ENCODE results near the gene TEX38. TPM values are rescaled to one million over a fixed set of nuclear protein-coding genes. Genes with fewer than 3 reads are reported as not detected.
A peak's percentile ranks its signal among the peaks of the same experiment; 100 is the strongest.
"Not testable (repeated sequence)": the region's sequence is repeated elsewhere in the genome, so short reads cannot be mapped to it uniquely, and the experiment has no call there.

The TEX38 gene
- total RNA-seq, 2 experiments from 2014 or later, result not detected

DNA sequence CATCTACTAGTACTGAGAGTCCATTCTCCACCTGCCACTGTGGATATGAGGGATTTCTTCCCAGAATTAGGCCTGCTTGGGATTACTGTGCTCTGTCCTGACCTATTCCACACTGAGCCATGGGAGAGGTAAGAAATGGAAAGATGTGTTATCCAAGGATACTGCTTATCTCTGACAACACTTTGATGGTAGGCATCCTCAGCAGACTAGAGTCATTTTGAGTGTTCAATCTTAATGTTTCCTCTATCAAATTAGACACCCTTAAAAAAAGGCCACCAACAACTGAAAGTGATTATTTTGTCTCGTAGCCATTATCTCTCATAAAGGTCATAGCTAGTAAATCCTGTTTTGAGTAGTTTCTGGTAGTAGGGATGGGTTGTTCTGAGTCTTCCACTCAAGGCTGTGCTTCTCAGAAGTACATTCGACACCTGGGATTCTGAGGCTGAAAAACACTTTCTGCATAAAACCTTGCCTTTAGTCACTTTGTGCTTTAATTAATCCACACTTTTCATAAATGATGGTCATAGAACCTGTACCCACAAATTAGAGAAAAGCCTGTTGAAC lies 12.3 kb upstream of the TEX38 start:
- intact Hi-C loops (cut with micrococcal nuclease), result no loop called here
- CTCF ChIA-PET, result no interaction called here

DNA sequence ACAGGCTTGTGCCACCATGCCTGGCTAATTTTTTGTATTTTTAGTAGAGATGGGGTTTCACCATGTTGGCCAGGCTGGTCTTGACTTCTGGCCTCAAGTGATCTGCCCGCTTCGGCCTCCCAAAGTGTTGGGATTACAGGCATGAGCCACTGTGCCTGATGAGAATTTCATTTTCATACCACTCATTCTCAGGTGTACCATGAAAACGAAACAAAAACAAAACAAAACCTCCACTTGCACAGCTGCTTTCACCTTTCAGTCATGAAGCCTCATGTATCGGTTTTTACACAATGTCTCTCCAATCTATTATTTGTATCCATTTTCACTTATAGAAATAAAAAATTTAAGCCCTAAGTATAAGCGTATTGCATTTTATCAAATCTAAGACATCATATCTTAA lies 11.5 kb upstream of the TEX38 start:
- DNase-seq; intact Hi-C loops (cut with micrococcal nuclease); H3K9me3 Mint-ChIP-seq; H3K27ac Mint-ChIP-seq; H3K27me3 Mint-ChIP-seq (ENCODE audit: low read depth); H3K4me3 Mint-ChIP-seq: not testable (repeated sequence)
- Mint-ChIP-seq H3K4me1 (ENCODE audit: low read depth) (peaks cover 17% of the 10 kb centered on the region), H3K36me3 (ENCODE audit: low read depth) (peaks cover 33% of the 10 kb centered on the region)
- CTCF ChIA-PET, result interaction anchor here (0.7 kb wide), 2 partner anchors 57 to 71 kb away, joined by 3 to 4 read pairs; no protein-coding TSS in a partner anchor

More for the DNA sequence above, 12.3 kb upstream of the TEX38 start:
- H3K27ac Mint-ChIP-seq, result no peak overlapping the region
- H3K9me3 Mint-ChIP-seq, result peaks cover 1% of the 10 kb centered on the region
- no peak for DNase-seq
- no peak overlapping the region for H3K4me3 Mint-ChIP-seq
- H3K4me1 Mint-ChIP-seq (ENCODE audit: low read depth), result peaks cover 17% of the 10 kb centered on the region
- H3K27me3 Mint-ChIP-seq (ENCODE audit: low read depth), result no peaks in the 10 kb centered on the region
- peaks cover 32% of the 10 kb centered on the region for H3K36me3 Mint-ChIP-seq (ENCODE audit: low read depth)

DNA sequence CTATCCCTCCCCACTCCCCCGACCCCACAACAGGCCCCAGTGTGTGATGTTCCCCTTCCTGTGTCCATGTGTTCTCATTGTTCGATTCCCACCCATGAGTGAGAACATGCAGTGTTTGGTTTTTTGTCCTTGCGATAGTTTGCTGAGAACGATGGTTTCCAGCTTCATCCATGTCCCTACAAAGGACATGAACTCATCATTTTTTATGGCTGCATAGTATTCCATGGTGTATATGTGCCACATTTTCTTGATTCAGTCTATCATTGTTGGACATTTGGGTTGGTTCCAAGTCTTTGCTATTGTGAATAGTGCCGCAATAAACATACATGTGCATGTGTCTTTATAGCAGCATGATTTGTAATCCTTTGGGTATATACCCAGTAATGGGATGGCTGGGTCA lies 8.7 kb upstream of the TEX38 start:
- H3K4me3 Mint-ChIP-seq; H3K27me3 Mint-ChIP-seq (ENCODE audit: low read depth); intact Hi-C loops (cut with micrococcal nuclease); H3K9me3 Mint-ChIP-seq; DNase-seq; H3K27ac Mint-ChIP-seq; CTCF ChIA-PET: not testable (repeated sequence)
- H3K36me3 Mint-ChIP-seq (ENCODE audit: low read depth), result peaks cover 20% of the 10 kb centered on the region
- H3K4me1 Mint-ChIP-seq (ENCODE audit: low read depth), result peaks cover 27% of the 10 kb centered on the region

DNA sequence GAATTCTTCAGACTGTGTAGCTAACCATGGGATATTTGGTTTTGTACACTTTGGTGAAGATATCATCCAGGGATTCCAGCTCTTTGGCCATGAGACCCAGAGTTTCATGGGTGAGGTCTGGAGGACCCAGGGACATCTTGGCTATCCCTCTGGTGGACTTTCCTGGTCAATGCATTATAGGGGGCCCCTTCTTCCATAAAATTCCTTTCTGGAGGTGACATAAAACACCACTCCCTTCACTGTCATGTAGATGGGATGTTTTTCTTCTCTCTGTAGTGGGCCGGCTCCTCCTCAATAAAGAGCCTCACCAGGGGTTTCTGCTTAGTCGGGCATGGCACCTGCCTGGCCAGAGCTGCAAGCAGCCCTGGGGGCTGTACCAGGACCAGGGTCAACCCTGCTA lies 5.7 kb upstream of the TEX38 start:
- no peaks in the 10 kb centered on the region for H3K9me3 Mint-ChIP-seq
- H3K4me1 Mint-ChIP-seq (ENCODE audit: low read depth), result peaks cover 15% of the 10 kb centered on the region
- CTCF ChIA-PET, result interaction anchor here (1.1 kb wide), 1 partner anchor 12 kb away, joined by 3 read pairs; no protein-coding TSS in a partner anchor
- DNase-seq, result no peak
- H3K36me3 Mint-ChIP-seq (ENCODE audit: low read depth), result peaks cover 16% of the 10 kb centered on the region
- H3K27ac Mint-ChIP-seq, result no peak overlapping the region
- no peak overlapping the region for H3K4me3 Mint-ChIP-seq
- intact Hi-C loops (cut with micrococcal nuclease), result no loop called here
- no peaks in the 10 kb centered on the region for H3K27me3 Mint-ChIP-seq (ENCODE audit: low read depth)

DNA sequence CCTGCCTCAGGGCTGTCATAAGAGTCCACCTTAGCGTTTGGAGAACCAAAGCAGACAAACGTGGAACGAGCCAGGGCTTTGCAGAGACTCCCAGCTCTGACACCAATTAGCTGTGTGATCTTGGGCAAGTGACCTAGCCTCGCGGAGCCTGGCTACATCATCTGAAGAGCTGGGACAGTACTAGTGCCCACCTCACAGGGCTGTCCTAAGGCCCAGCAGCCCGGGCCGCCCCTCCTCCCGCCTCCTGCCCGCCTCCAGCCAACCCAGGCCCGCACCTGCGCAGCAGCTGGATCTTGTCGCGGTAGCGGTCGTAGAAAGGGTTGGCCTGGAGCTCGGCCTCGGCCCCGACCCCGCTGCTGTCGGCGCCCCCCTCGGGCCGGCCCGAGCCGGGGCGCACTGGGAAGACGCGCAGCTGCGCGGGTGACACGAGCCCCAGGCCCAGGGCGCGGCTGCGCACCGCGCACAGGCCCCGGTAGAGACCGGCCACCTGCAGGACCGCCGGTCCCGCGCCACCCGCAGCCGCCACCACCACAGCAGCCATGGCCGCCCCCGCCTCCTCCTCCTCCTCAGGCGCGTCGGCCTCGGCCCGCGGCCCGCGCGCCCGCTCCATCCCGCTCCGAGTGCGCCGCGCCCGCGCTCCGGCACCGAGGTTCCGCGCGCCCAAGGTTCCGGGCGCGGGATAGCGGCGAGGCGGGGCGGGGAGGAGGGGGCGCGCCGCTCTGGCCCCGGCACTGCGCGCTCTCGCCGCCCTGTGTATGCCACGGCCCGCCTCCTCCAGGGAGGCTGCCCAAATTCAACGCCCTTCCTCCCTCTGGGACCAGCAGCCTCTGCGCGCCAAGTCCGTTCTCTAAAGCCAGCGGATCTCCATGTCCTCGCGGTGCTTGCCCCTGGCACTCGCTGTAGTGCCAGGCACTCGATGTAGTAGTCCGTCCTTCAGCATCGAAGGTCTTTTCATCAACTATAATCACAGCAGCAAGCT lies 3.6 kb upstream of the TEX38 start, which contains the start of gene ATPAF1:
ATPAF1 (minus strand) TSS at position 583 of the 979 bp plus-strand sequence; CDS start at position 541, 42 bp downstream.
- Mint-ChIP-seq H3K4me1 (ENCODE audit: low read depth) (peaks cover 15% of the 10 kb centered on the region), H3K27me3 (ENCODE audit: low read depth) (no peaks in the 10 kb centered on the region), H3K9me3 (no peaks in the 10 kb centered on the region), H3K4me3 (no peak within 1 kb of the TSS), H3K27ac (peak within 1 kb of the TSS; percentile 9), H3K36me3 (ENCODE audit: low read depth) (peaks cover 15% of the 10 kb centered on the region)
- CTCF ChIA-PET, result interaction anchor here (0.6 to 1.4 kb wide), 6 partner anchors 14 to 221 kb away, joined by 3 to 5 read pairs (median 3); no protein-coding TSS in a partner anchor
- peak; percentile 83 for DNase-seq
- intact Hi-C loops (cut with micrococcal nuclease), result loop anchor here (1.0 to 2.0 kb wide), 4 partner anchors 51 to 135 kb away; partner anchors contain the start of genes EFCAB14, MKNK1 and MOB3C

DNA sequence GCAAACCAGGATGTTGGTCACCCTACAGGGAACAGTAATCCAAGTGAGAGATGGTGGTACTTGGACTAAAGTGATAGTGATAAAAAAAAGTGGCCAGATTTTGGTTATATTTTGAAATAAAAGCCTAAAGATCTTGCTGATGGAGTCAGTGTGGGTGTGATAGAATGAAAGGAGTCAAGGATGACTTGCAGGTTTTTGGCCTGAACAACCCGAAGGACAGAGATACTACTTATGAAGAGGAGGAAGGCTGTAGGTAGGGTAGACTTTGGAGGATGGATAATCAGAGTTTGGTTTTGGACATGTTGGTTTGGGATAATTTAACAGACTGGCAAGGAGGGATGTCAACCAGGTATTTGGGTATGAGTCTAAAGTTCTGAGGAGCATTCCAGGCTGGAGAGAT lies 1.5 kb upstream of the TEX38 start:
- Mint-ChIP-seq H3K27me3 (ENCODE audit: low read depth) (no peaks in the 10 kb centered on the region), H3K9me3 (no peaks in the 10 kb centered on the region), H3K27ac (no peak overlapping the region), H3K36me3 (ENCODE audit: low read depth) (peaks cover 6% of the 10 kb centered on the region), H3K4me1 (ENCODE audit: low read depth) (peaks cover 25% of the 10 kb centered on the region), H3K4me3 (no peak overlapping the region)
- intact Hi-C loops (cut with micrococcal nuclease), result no loop called here
- DNase-seq, result no peak
- CTCF ChIA-PET, result no interaction called here

DNA sequence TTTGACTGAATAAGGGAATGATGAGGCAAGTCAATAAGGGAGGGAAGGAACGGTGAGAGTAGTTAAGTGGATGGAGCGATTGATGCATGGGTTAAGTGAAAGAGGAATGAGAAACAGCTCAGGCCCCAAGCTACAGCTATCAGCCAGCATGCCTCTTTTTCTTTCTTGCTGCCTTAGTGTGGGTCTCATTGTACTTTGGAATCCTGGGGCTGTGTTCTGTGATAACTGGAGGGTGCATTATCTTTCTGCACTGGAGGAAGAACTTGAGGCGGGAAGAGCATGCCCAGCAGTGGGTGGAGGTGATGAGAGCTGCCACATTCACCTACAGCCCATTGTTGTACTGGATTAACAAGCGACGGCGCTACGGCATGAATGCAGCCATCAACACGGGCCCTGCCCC lies 1.0 kb downstream of the TEX38 start:
- Mint-ChIP-seq H3K27ac (peak overlapping the region; percentile 16), H3K36me3 (ENCODE audit: low read depth) (peaks cover 11% of the 10 kb centered on the region), H3K9me3 (no peaks in the 10 kb centered on the region), H3K4me1 (ENCODE audit: low read depth) (peaks cover 35% of the 10 kb centered on the region), H3K27me3 (ENCODE audit: low read depth) (no peaks in the 10 kb centered on the region), H3K4me3 (no peak overlapping the region)
- no peak for DNase-seq
- intact Hi-C loops (cut with micrococcal nuclease), result no loop called here
- CTCF ChIA-PET, result no interaction called here

DNA sequence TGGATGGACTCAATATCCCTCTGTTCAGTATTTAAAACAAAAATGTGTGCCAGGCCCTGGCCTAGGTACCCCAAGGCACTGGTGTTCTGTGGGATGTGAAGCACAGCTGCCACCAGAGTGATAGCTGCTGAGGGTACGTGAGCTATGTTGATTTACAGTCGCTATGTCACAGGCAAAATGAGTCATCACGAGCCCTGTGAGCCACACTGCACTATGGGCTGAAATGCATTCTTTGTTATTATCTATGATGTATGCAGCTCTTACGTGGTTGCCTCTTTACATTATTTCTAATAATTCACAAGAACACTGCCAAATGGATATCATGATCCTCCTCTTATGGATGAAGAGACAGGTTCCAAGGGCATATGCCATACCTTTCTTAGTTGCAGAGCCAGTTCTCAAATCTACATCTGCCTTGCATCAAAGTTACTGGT lies 2.1 kb downstream of the TEX38 start:
- no peaks in the 10 kb centered on the region for H3K27me3 Mint-ChIP-seq (ENCODE audit: low read depth)
- peak overlapping the region; percentile 26 for H3K27ac Mint-ChIP-seq
- H3K4me1 Mint-ChIP-seq (ENCODE audit: low read depth), result peaks cover 35% of the 10 kb centered on the region
- H3K4me3 Mint-ChIP-seq, result no peak overlapping the region
- intact Hi-C loops (cut with micrococcal nuclease), result no loop called here
- CTCF ChIA-PET, result no interaction called here
- peak; percentile 55 for DNase-seq
- peaks cover 14% of the 10 kb centered on the region for H3K36me3 Mint-ChIP-seq (ENCODE audit: low read depth)
- H3K9me3 Mint-ChIP-seq, result no peaks in the 10 kb centered on the region

DNA sequence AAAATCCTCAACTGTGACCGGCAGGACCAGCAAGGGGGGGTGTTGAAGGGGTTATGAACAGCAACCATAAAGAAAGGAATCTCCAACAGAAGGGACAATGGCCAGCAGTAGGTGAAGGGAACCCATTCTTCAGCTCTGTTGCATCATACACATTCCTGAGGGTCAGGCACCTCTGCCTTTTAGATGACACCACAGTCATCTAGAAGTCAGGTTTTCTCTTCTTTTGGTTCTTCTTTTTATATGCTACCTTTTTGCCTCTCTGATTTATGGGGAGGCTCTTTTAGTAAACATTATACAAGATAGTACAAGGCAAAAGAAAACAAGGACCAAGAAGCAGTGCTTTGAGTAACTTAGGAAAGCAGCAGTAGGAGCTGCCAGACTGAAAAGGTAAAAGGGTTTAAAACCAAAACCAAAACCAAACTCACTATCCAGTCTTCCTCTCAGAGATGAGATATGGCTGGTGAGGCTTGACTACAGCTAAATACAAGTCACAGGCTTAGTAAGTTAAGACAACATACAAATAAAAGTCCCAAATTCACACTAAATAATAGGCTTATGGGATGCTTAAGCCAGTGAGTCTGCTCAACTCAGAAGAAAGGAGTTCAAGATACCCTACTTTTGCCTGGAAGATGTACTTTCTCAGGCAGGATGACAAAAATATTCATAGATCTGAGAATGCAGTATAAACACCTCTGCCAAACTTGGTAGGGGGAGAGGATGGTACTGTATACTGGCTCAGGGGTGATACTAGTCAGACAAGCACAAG lies 4.1 kb downstream of the TEX38 start:
- DNase-seq, result no peak

DNA sequence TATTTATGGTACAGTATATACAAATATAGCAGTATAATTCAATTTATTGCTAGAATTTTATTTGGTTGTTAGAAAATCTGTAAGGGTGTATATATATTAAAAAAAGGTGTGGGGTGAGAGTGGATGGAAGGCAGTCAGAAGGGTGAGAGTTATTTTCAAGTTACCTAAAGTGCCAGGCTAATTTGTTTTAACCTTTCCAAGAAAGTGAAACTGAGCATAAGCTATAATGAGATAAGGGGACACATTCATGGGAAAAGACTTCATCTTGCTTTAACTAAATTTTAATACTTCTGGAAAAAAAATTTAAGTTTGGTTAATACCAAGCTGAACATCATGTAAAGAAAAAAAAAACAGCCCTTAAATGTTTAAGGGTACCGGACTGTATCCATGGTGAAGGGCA lies 4.9 kb downstream of the TEX38 start:
- no peak for DNase-seq
- Mint-ChIP-seq H3K4me3 (no peak overlapping the region), H3K36me3 (ENCODE audit: low read depth) (peaks cover 26% of the 10 kb centered on the region), H3K27ac (peak overlapping the region; percentile 95), H3K4me1 (ENCODE audit: low read depth) (peaks cover 35% of the 10 kb centered on the region), H3K9me3 (no peaks in the 10 kb centered on the region), H3K27me3 (ENCODE audit: low read depth) (no peaks in the 10 kb centered on the region)
- CTCF ChIA-PET, result interaction anchor here (0.9 to 1.4 kb wide), 3 partner anchors 28 to 230 kb away, joined by 3 to 4 read pairs (median 3); no protein-coding TSS in a partner anchor
- intact Hi-C loops (cut with micrococcal nuclease), result loop anchor here (2.0 kb wide), 1 partner anchor 42 kb away; the partner anchor contains the start of gene EFCAB14

More for the DNA sequence above, 4.1 kb downstream of the TEX38 start:
- H3K4me3 Mint-ChIP-seq, result peak overlapping the region; percentile 27
- CTCF ChIA-PET, result interaction anchor here (0.6 to 1.3 kb wide), 3 partner anchors 27 to 141 kb away, joined by 3 to 4 read pairs (median 4); a partner anchor contains a TSS
- H3K9me3 Mint-ChIP-seq, result no peaks in the 10 kb centered on the region
- peak overlapping the region; percentile 95 for H3K27ac Mint-ChIP-seq
- intact Hi-C loops (cut with micrococcal nuclease), result loop anchor here (2.0 kb wide), 1 partner anchor 43 kb away; the partner anchor contains the start of gene EFCAB14
- peaks cover 24% of the 10 kb centered on the region for H3K36me3 Mint-ChIP-seq (ENCODE audit: low read depth)
- no peaks in the 10 kb centered on the region for H3K27me3 Mint-ChIP-seq (ENCODE audit: low read depth)
- peaks cover 35% of the 10 kb centered on the region for H3K4me1 Mint-ChIP-seq (ENCODE audit: low read depth)

DNA sequence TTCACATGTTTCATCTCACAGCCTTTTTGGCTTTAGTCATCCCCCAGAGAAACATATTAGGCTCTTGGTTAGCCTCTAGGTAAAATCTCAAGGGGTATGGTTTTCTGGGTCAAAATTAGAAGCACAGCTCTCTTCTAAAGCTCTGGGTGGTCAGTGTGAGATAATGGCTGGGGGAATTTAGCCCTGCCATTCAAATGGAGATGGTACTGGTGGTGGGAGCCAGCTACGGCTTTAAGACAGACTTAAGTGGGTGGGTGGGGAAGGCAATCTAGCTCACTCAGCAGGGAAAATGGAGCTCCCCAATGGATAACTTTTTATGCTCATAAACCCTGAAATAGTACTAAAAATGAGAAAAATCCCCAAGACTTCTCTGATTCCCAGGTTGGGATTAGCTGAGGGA lies 5.7 kb downstream of the TEX38 start:
- peaks cover 35% of the 10 kb centered on the region for H3K4me1 Mint-ChIP-seq (ENCODE audit: low read depth)
- intact Hi-C loops (cut with micrococcal nuclease), result loop anchor here (2.0 kb wide), 1 partner anchor 41 kb away; the partner anchor contains the start of gene EFCAB14
- H3K27ac Mint-ChIP-seq, result peak overlapping the region; percentile 95
- H3K27me3 Mint-ChIP-seq (ENCODE audit: low read depth), result no peaks in the 10 kb centered on the region
- H3K36me3 Mint-ChIP-seq (ENCODE audit: low read depth), result peaks cover 32% of the 10 kb centered on the region
- no peaks in the 10 kb centered on the region for H3K9me3 Mint-ChIP-seq
- H3K4me3 Mint-ChIP-seq, result no peak overlapping the region
- CTCF ChIA-PET, result interaction anchor here (0.7 to 1.4 kb wide), 3 partner anchors 12 to 230 kb away, joined by 3 to 4 read pairs (median 4); no protein-coding TSS in a partner anchor
- no peak for DNase-seq
